Measurements from ENCODE around the gene FOXJ2.

DNA sequence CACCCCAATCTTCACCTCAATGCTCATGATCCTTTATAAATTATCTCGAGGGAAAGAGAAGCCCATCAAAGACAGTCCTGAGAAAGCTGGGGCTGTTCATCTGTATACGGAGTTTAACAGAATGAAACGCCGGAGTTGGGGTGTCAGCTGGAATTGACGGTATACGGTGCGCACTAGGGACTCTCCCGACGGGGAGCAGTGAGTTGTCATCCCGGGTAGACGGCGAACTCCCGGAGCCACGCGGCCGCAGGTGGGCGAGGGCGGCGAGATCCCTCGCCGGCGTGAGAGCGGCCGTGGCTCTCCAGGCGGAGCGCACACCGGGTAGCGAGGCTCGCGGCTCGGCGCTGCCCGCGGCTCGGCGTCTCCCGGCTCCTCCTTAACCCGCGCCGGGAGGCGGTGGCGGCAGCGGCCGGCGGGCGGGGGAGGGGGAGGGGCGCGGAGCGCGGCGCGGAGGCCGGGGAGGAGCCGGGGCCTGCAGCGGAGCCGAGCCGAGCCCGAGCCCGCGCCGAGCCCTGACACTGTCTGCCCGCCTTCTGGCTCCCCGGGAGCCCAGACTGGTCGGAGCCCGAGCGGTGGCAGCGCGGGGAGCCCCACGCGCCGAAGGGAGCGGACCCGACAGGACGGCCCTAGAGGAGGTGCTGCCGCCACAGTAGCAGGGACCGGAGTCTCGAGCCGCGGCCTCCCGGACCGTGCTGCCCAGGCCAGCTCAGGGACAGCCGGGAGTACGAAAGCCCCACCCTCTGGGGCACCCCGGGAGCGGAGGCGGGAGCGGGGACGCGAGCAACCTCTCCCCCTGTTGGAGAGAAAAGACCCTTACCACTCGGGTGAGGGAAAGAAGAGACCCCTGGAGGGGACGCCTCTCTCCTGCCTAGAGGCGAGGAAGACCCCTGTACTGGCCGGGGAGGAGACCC is at the start of gene FOXJ2:
- TF ChIP-seq, protein P1, sequence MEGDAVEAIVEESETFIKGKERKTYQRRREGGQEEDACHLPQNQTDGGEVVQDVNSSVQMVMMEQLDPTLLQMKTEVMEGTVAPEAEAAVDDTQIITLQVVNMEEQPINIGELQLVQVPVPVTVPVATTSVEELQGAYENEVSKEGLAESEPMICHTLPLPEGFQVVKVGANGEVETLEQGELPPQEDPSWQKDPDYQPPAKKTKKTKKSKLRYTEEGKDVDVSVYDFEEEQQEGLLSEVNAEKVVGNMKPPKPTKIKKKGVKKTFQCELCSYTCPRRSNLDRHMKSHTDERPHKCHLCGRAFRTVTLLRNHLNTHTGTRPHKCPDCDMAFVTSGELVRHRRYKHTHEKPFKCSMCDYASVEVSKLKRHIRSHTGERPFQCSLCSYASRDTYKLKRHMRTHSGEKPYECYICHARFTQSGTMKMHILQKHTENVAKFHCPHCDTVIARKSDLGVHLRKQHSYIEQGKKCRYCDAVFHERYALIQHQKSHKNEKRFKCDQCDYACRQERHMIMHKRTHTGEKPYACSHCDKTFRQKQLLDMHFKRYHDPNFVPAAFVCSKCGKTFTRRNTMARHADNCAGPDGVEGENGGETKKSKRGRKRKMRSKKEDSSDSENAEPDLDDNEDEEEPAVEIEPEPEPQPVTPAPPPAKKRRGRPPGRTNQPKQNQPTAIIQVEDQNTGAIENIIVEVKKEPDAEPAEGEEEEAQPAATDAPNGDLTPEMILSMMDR (conservative IDR thresholded peaks at IDR 0.05; ENCODE audit: low read depth, low read length), result peak; percentile 24; the same call in 1 of the 2 replicates
- TF ChIP-seq EZH2 (IDR thresholded peaks at IDR 0.05; ENCODE audit: borderline replicate concordance, low read depth, low read length, poor library complexity, severe bottlenecking), result no peak
